ENCODE measurements around the gene CD59. TPM values are rescaled to one million over a fixed set of nuclear protein-coding genes. Genes with fewer than 3 reads are reported as not detected.
"Not testable (repeated sequence)": the region's sequence is repeated elsewhere in the genome, so short reads cannot be mapped to it uniquely, and the experiment has no call there.

CD59 gene
- total and polyA plus RNA-seq, 7 experiments from 2014 or later, result 23.3 to 152 (median 69.6) TPM

GRCh38 chr11:33665350-33666106 is 70.7 kb downstream of the CD59 start:
- CTCF ChIA-PET, result no interaction called here
- H3K36me3 Mint-ChIP-seq, result peaks cover 0 to 4% (median 0%) of the 10 kb centered on the region in 5 donors
- no peak overlapping the region for H3K4me3 ChIP-seq (ENCODE audit: low read length)
- peaks cover 0 to 4% (median 0%) of the 10 kb centered on the region in 7 donors for H3K4me1 Mint-ChIP-seq
- H3K27me3 Mint-ChIP-seq, result peaks cover 3 to 15% (median 6%) of the 10 kb centered on the region in 5 donors
- H3K4me3 Mint-ChIP-seq, result no peak overlapping the region
- POLR2A ChIA-PET, result no interaction called here
- H3K9me3 ChIP-seq (ENCODE audit: control insufficient read depth in 2 of 3, low read length in 3 of 3), result no peaks in the 10 kb centered on the region
- H3K27ac Mint-ChIP-seq, result no peak overlapping the region
- H3K27me3 ChIP-seq (ENCODE audit: control insufficient read depth in 2 of 2, insufficient read depth in 2 of 2, low read length in 2 of 2), result peaks cover 0 to 3% of the 10 kb centered on the region in 2 donors
- no peaks in the 10 kb centered on the region for H3K4me1 ChIP-seq (ENCODE audit: control insufficient read depth in 2 of 2, insufficient read depth in 2 of 2, low read length in 2 of 2)
- H3K27ac ChIP-seq (ENCODE audit: low read depth, low read length), result no peak overlapping the region
- no peaks in the 10 kb centered on the region for H3K9me3 Mint-ChIP-seq
- H3K36me3 ChIP-seq (ENCODE audit: control insufficient read depth in 2 of 3, insufficient read depth in 3 of 3, low read length in 3 of 3), result no peaks in the 10 kb centered on the region
- DNase-seq (no peak), ATAC-seq (no peak)
- intact Hi-C loops (cut with micrococcal nuclease), result no loop called here

- ChIA-PET POLR2A (no interaction called here), CTCF (no interaction called here)
- intact Hi-C loops (cut with micrococcal nuclease), result no loop called here
- peaks cover 0 to 4% (median 0%) of the 10 kb centered on the region in 5 donors for H3K36me3 Mint-ChIP-seq
- H3K4me3 ChIP-seq (ENCODE audit: low read length), result no peak overlapping the region
- H3K4me1 Mint-ChIP-seq, result no peaks in the 10 kb centered on the region
- no peaks in the 10 kb centered on the region for H3K9me3 Mint-ChIP-seq
- no peak overlapping the region for H3K27ac ChIP-seq (ENCODE audit: low read depth, low read length)
- DNase-seq, result no peak
- H3K9me3 ChIP-seq (ENCODE audit: control insufficient read depth in 2 of 3, low read length in 3 of 3), result no peaks in the 10 kb centered on the region
- H3K36me3 ChIP-seq (ENCODE audit: control insufficient read depth in 2 of 3, insufficient read depth in 3 of 3, low read length in 3 of 3), result no peaks in the 10 kb centered on the region
- no peak overlapping the region for H3K27ac Mint-ChIP-seq
- no peaks in the 10 kb centered on the region for H3K4me1 ChIP-seq (ENCODE audit: control insufficient read depth in 2 of 2, insufficient read depth in 2 of 2, low read length in 2 of 2)
- H3K4me3 Mint-ChIP-seq, result no peak overlapping the region
- ATAC-seq, result no peak
- H3K27me3 Mint-ChIP-seq, result peaks cover 3 to 15% (median 6%) of the 10 kb centered on the region in 5 donors
- peaks cover 0 to 3% of the 10 kb centered on the region in 2 donors for H3K27me3 ChIP-seq (ENCODE audit: control insufficient read depth in 2 of 2, insufficient read depth in 2 of 2, low read length in 2 of 2)
These were observed 71.4 kb downstream of the CD59 start for GRCh38 chr11:33664827-33665226.

DNA sequence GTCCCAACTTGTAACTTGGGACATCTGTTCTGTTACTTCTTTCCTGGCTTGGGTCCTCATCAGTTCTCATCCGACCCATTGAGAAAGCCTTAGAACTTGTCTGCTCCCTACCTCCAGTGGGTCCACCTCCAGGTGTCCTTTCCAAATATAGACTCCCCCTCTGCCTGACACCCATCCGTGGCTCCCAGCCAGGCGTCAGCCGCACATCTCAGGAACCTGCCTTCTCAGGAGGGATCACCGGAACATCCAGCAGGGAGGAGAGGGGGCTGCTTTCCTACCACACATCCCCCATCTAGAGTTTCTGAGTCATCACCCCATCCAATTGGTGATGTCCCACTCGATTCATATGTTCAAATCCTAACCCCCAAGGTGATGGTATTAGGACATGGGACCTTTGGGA is 72.1 kb downstream of the CD59 start:
- ChIA-PET CTCF (no interaction called here), POLR2A (no interaction called here)
- Histone ChIP-seq H3K9me3 (ENCODE audit: control insufficient read depth in 2 of 3, low read length in 3 of 3) (no peaks in the 10 kb centered on the region), H3K4me1 (ENCODE audit: control insufficient read depth in 2 of 2, insufficient read depth in 2 of 2, low read length in 2 of 2) (no peaks in the 10 kb centered on the region), H3K27ac (ENCODE audit: low read depth, low read length) (no peak overlapping the region), H3K36me3 (ENCODE audit: control insufficient read depth in 2 of 3, insufficient read depth in 3 of 3, low read length in 3 of 3) (no peaks in the 10 kb centered on the region), H3K27me3 (ENCODE audit: control insufficient read depth in 2 of 2, insufficient read depth in 2 of 2, low read length in 2 of 2) (peaks cover 0 to 3% of the 10 kb centered on the region in 2 donors), H3K4me3 (ENCODE audit: low read length) (no peak overlapping the region)
- peaks cover 0 to 4% (median 0%) of the 10 kb centered on the region in 5 donors for H3K36me3 Mint-ChIP-seq
- DNase-seq (no peak), ATAC-seq (no peak)
- no peaks in the 10 kb centered on the region for H3K9me3 Mint-ChIP-seq
- H3K4me3 Mint-ChIP-seq, result no peak overlapping the region
- H3K27me3 Mint-ChIP-seq, result peaks cover 3 to 15% (median 6%) of the 10 kb centered on the region in 5 donors
- no peak overlapping the region for H3K27ac Mint-ChIP-seq
- intact Hi-C loops (cut with micrococcal nuclease), result no loop called here
- no peaks in the 10 kb centered on the region for H3K4me1 Mint-ChIP-seq

DNA sequence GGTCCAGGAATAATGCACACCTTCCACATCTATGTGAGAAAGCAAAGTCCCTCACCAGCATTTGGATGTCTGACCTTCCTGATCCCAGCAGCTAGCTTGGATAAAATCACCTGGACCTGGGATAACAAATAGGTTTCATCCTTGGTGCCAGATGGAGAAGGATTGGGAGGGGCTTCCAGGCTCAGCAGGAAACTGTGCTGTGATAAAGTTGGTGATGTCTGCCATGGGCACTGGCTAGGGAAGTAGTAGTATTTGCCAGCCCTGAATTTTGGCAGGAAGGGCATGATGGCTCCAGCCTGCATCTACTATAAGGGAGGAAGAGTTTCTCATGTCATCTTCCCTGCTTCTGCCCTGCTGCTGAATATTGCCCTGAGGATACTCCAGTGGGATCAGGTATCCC is 73.1 kb downstream of the CD59 start:
- no peak overlapping the region for H3K4me3 Mint-ChIP-seq
- ChIA-PET POLR2A (no interaction called here), CTCF (no interaction called here)
- ATAC-seq, result no peak
- H3K4me1 Mint-ChIP-seq, result no peaks in the 10 kb centered on the region
- no peak overlapping the region for H3K27ac ChIP-seq (ENCODE audit: low read depth, low read length)
- H3K9me3 Mint-ChIP-seq, result no peaks in the 10 kb centered on the region
- peaks cover 0 to 3% of the 10 kb centered on the region in 2 donors for H3K27me3 ChIP-seq (ENCODE audit: control insufficient read depth in 2 of 2, insufficient read depth in 2 of 2, low read length in 2 of 2)
- no peak overlapping the region for H3K4me3 ChIP-seq (ENCODE audit: low read length)
- peaks cover 0 to 4% (median 0%) of the 10 kb centered on the region in 5 donors for H3K36me3 Mint-ChIP-seq
- DNase-seq, result no peak
- H3K27ac Mint-ChIP-seq, result no peak overlapping the region
- H3K4me1 ChIP-seq (ENCODE audit: control insufficient read depth in 2 of 2, insufficient read depth in 2 of 2, low read length in 2 of 2), result no peaks in the 10 kb centered on the region
- intact Hi-C loops (cut with micrococcal nuclease), result no loop called here
- H3K27me3 Mint-ChIP-seq, result peaks cover 0 to 15% (median 5%) of the 10 kb centered on the region in 5 donors
- no peaks in the 10 kb centered on the region for H3K9me3 ChIP-seq (ENCODE audit: control insufficient read depth in 2 of 3, low read length in 3 of 3)
- H3K36me3 ChIP-seq (ENCODE audit: control insufficient read depth in 2 of 3, insufficient read depth in 3 of 3, low read length in 3 of 3), result no peaks in the 10 kb centered on the region

DNA sequence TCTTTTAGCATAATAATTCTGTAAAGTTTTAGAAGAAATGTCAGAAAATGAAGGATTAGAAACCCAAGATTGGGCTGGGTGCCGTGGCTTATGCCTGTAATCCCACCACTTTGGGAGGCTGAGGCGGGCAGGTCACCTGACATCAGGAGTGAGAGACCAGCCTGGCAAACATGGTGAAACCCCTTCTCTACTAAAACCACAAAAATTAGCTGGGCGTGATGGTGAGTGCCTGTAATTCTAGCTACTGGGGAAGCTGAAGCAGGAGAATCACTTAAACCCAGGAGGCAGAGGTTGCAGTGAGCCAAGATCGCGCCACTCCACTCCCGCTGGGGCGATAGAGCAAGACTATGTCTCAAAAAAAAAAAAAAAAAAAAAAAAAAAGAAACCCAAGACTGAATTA is 74.7 kb downstream of the CD59 start:
- H3K9me3 Mint-ChIP-seq; DNase-seq; H3K4me3 ChIP-seq (ENCODE audit: low read length); POLR2A ChIA-PET; ATAC-seq; H3K4me1 ChIP-seq (ENCODE audit: control insufficient read depth in 2 of 2, insufficient read depth in 2 of 2, low read length in 2 of 2); H3K4me3 Mint-ChIP-seq; H3K9me3 ChIP-seq (ENCODE audit: control insufficient read depth in 2 of 3, low read length in 3 of 3); H3K27me3 ChIP-seq (ENCODE audit: control insufficient read depth in 2 of 2, insufficient read depth in 2 of 2, low read length in 2 of 2); H3K36me3 ChIP-seq (ENCODE audit: control insufficient read depth in 2 of 3, insufficient read depth in 3 of 3, low read length in 3 of 3); H3K36me3 Mint-ChIP-seq; H3K27ac ChIP-seq (ENCODE audit: low read depth, low read length); intact Hi-C loops (cut with micrococcal nuclease); CTCF ChIA-PET; H3K4me1 Mint-ChIP-seq; H3K27ac Mint-ChIP-seq: not testable (repeated sequence)
- H3K27me3 Mint-ChIP-seq, result peaks cover 0 to 15% (median 5%) of the 10 kb centered on the region in 5 donors

- Histone ChIP-seq H3K4me1 (ENCODE audit: control insufficient read depth in 2 of 2, insufficient read depth in 2 of 2, low read length in 2 of 2) (no peaks in the 10 kb centered on the region), H3K27me3 (ENCODE audit: control insufficient read depth in 2 of 2, insufficient read depth in 2 of 2, low read length in 2 of 2) (peaks cover 0 to 3% of the 10 kb centered on the region in 2 donors), H3K36me3 (ENCODE audit: control insufficient read depth in 2 of 3, insufficient read depth in 3 of 3, low read length in 3 of 3) (no peaks in the 10 kb centered on the region), H3K9me3 (ENCODE audit: control insufficient read depth in 2 of 3, low read length in 3 of 3) (no peaks in the 10 kb centered on the region), H3K4me3 (ENCODE audit: low read length) (no peak overlapping the region), H3K27ac (ENCODE audit: low read depth, low read length) (no peak overlapping the region)
- Mint-ChIP-seq H3K4me1 (no peaks in the 10 kb centered on the region), H3K4me3 (no peak overlapping the region), H3K27me3 (peaks cover 2 to 15% (median 7%) of the 10 kb centered on the region in 5 donors), H3K36me3 (no peaks in the 10 kb centered on the region), H3K9me3 (no peaks in the 10 kb centered on the region), H3K27ac (no peak overlapping the region)
- no peak for DNase-seq
- intact Hi-C loops (cut with micrococcal nuclease), result no loop called here
- ChIA-PET POLR2A (no interaction called here), CTCF (no interaction called here)
- ATAC-seq, result no peak
These were observed 75.3 kb downstream of the CD59 start for GRCh38 chr11:33660962-33661361.
